GM23338 (cell line): Measurements from ENCODE around the gene INTS6L. TPM values are rescaled to one million over a fixed set of nuclear protein-coding genes. Genes with fewer than 3 reads are reported as not detected.

Experiments
- ATAC-seq: fragments of 200-7000 bp; cut with Tn5 transposase; 3 replicates; pipeline ENCODE4 v1.9.1; 2020
- DNase-seq: peaks from one replicate; pipeline ENCODE4 v3.0.0-alpha.2; 2015; ENCODE audit warnings: low spot score
- H2AFZ ChIP-seq: fragments of 200-600 bp; sonication (generic); 2 replicates; pipeline ENCODE4 v1.8.0; 2016; ENCODE audit warnings: antibody characterized with exemption, mild to moderate bottlenecking, moderate library complexity
- H3F3A ChIP-seq: fragments of 200-600 bp; sonication (generic); replicated peaks from 2 replicates; pipeline ENCODE4 v1.8.0; 2017; ENCODE audit warnings: antibody characterized with exemption, mixed run types, low read depth
- H3K27ac ChIP-seq: fragments of 200-600 bp; sonication (generic); 2 replicates; pipeline ENCODE4 v1.6.1; 2016; ENCODE audit warnings: low read depth
- H3K27me3 ChIP-seq: fragments of 200-600 bp; sonication (generic); 2 replicates; pipeline ENCODE4 v1.8.0; 2016; ENCODE audit warnings: mild to moderate bottlenecking, mixed run types, moderate library complexity; ENCODE audit not compliant: insufficient read depth
- H3K36me3 ChIP-seq: fragments of 200-600 bp; sonication (generic); 2 replicates; pipeline ENCODE4 v1.8.0; 2016; ENCODE audit warnings: mild to moderate bottlenecking; ENCODE audit not compliant: insufficient read depth
- H3K4me1 ChIP-seq: fragments of 200-600 bp; sonication (generic); 2 replicates; pipeline ENCODE4 v1.8.0; 2016; ENCODE audit warnings: mild to moderate bottlenecking, moderate library complexity; ENCODE audit not compliant: insufficient read depth
- H3K4me2 ChIP-seq: fragments of 200-600 bp; sonication (generic); 2 replicates; pipeline ENCODE4 v1.7.1; 2017; ENCODE audit warnings: mixed run types
- H3K4me3 ChIP-seq: fragments of 200-600 bp; sonication (generic); 2 replicates; pipeline ENCODE4 v1.6.1; 2016; ENCODE audit warnings: mixed run types
- H3K79me2 ChIP-seq: fragments of 200-600 bp; sonication (generic); replicated peaks from 2 replicates; pipeline ENCODE4 v1.8.0; 2017; ENCODE audit warnings: mild to moderate bottlenecking; ENCODE audit not compliant: insufficient read depth
- H3K9me2 ChIP-seq: fragments of 200-600 bp; sonication (generic); 2 replicates; pipeline ENCODE4 v1.8.0; 2017; ENCODE audit not compliant: insufficient read depth
- H4K20me1 ChIP-seq: fragments of 200-600 bp; sonication (generic); replicated peaks from 2 replicates; pipeline ENCODE4 v1.8.0; 2017; ENCODE audit warnings: mild to moderate bottlenecking; ENCODE audit not compliant: insufficient read depth
- H3K27ac Mint-ChIP-seq: 2 replicates; pipeline ENCODE4 v1.8.0; 2020; ENCODE audit warnings: inconsistent platforms, mild to moderate bottlenecking, moderate library complexity, mixed read lengths
- H3K27me3 Mint-ChIP-seq: 3 replicates; pipeline ENCODE4 v1.8.0; 2022; ENCODE audit warnings: low read depth, mild to moderate bottlenecking, moderate library complexity, mixed read lengths, inconsistent platforms; ENCODE audit not compliant: insufficient read depth, poor library complexity
- H3K36me3 Mint-ChIP-seq: 3 replicates; pipeline ENCODE4 v1.8.0; 2021; ENCODE audit warnings: low read depth, mild to moderate bottlenecking, inconsistent platforms, moderate library complexity, mixed read lengths
- H3K4me1 Mint-ChIP-seq: 3 replicates; pipeline ENCODE4 v1.8.0; 2020; ENCODE audit warnings: mild to moderate bottlenecking, inconsistent platforms, mixed read lengths
- H3K4me3 Mint-ChIP-seq: 3 replicates; pipeline ENCODE4 v1.8.0; 2021; ENCODE audit warnings: moderate library complexity, mild to moderate bottlenecking, inconsistent platforms, mixed read lengths
- H3K9me3 Mint-ChIP-seq: 3 replicates; pipeline ENCODE4 v1.8.0; 2020; ENCODE audit warnings: moderate library complexity, mild to moderate bottlenecking, inconsistent platforms, mixed read lengths
- CREB1 ChIP-seq: fragments of 250-450 bp; sonication (Bioruptor Pico); IDR thresholded peaks from 2 replicates; pipeline ENCODE4 v1.5.0; 2020; ENCODE audit warnings: low read depth, mild to moderate bottlenecking, moderate library complexity
- EZH2 ChIP-seq: fragments of 200-600 bp; sonication (generic); IDR thresholded peaks from one replicate; pipeline ENCODE4 v1.8.0; 2017; ENCODE audit warnings: antibody characterized with exemption, mild to moderate bottlenecking, low read depth; ENCODE audit not compliant: unreplicated experiment
- EZH2phosphoT487 ChIP-seq: fragments of 200-600 bp; sonication (generic); IDR thresholded peaks from one replicate; pipeline ENCODE4 v1.8.1; 2018; ENCODE audit warnings: antibody characterized with exemption; ENCODE audit not compliant: unreplicated experiment
- JUNB ChIP-seq: IDR thresholded peaks from one replicate; pipeline ENCODE4 v1.6.1; 2016; ENCODE audit warnings: antibody characterized with exemption; ENCODE audit not compliant: unreplicated experiment
- NANOG ChIP-seq: IDR thresholded peaks from 2 replicates; pipeline ENCODE4 v1.6.1; 2016; ENCODE audit warnings: antibody characterized with exemption, borderline replicate concordance
- POLR2AphosphoS5 ChIP-seq: IDR thresholded peaks from 2 replicates; pipeline ENCODE4 v1.6.1; 2016; ENCODE audit warnings: antibody characterized with exemption, low read depth
- STAT1 ChIP-seq: IDR thresholded peaks from one replicate; pipeline ENCODE4 v1.6.1; 2016; ENCODE audit warnings: antibody characterized with exemption; ENCODE audit not compliant: unreplicated experiment
- ZNF114 ChIP-seq: fragments of 250-450 bp; sonication (Bioruptor Pico); IDR thresholded peaks from 2 replicates; pipeline ENCODE4 v1.5.0; 2020; ENCODE audit warnings: mild to moderate bottlenecking, moderate library complexity
- ZNF331 ChIP-seq: fragments of 250-450 bp; sonication (Bioruptor Pico); IDR thresholded peaks from 2 replicates; pipeline ENCODE4 v1.5.0; 2020; ENCODE audit warnings: low read depth, mild to moderate bottlenecking, moderate library complexity
- polyA plus RNA-seq: library from polyadenylated mRNA; unstranded; fragments of >200 nt; fragmentation: Nextera tagmentation; extraction: Ambion mirVana; gene quantifications from 2 replicates; pipeline ENCODE4 v1.2.1, GENCODE V29; 2016
- total RNA-seq: library from RNA; depleted of rRNA; stranded (reverse); fragments of >200 nt; shearing (Covaris generic); gene quantifications from 2 replicates; pipeline ENCODE4 v1.2.3, GENCODE V29; 2014
- TF ChIP-seq, protein P1 (sequence below): fragments of 250-450 bp; sonication (Bioruptor Pico); IDR thresholded peaks from 2 replicates; pipeline ENCODE4 v1.5.0; 2020; ENCODE audit warnings: mild to moderate bottlenecking, moderate library complexity
- TF ChIP-seq, protein P2 (sequence below): IDR thresholded peaks from 2 replicates; pipeline ENCODE4 v1.6.1; 2016; ENCODE audit warnings: antibody characterized with exemption
- TF ChIP-seq, protein P3 (sequence below), 2 experiments: fragments of 200-600 bp in 1 of 2; sonication (generic) in 1 of 2; conservative IDR thresholded peaks; 2 replicates each; pipeline versions ENCODE4 v1.5.1 to v1.6.1; 2016 to 2017; ENCODE audit warnings: antibody characterized with exemption in 2 of 2, low read depth in 2 of 2, mild to moderate bottlenecking in 2 of 2, moderate library complexity in 1 of 2
- TF ChIP-seq, protein P4 (sequence below): IDR thresholded peaks from one replicate; pipeline ENCODE4 v1.6.1; 2018; ENCODE audit warnings: antibody characterized with exemption; ENCODE audit not compliant: unreplicated experiment

INTS6L gene
- total and polyA plus RNA-seq, 2 experiments from 2014 or later = 4.5 to 6.4 TPM

DNA sequence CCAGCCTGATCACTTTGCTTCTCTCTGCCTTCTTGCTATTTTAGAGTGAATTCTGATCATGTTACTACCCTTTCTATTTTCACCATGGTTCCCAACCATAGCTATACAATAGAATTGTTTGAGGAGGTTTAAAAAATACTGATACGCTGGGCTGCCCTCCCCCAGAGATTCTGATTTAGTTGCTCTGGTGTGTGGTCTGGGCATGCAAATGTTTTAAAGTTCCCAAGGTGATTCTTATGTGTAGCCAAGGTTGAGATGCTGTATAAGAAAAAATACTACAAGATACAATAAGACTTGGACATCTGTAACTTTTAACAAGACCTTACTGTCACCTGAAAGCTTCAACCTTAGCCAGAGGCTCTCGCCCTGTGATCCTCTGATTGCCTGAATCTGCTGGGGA lies 22.2 kb upstream of the INTS6L start:
- DNase-seq (no peak), ATAC-seq (no peak)
- no peaks in the 10 kb centered on the region for H3K79me2 ChIP-seq
- no peaks in the 10 kb centered on the region for H3K9me2 ChIP-seq
- H3K4me2 ChIP-seq = no peak overlapping the region
- TF ChIP-seq NANOG = no peak
- no peak for TF ChIP-seq POLR2AphosphoS5
- TF ChIP-seq ZNF331 (CRISPR knock-in tag) = no peak
- TF ChIP-seq, protein P1, sequence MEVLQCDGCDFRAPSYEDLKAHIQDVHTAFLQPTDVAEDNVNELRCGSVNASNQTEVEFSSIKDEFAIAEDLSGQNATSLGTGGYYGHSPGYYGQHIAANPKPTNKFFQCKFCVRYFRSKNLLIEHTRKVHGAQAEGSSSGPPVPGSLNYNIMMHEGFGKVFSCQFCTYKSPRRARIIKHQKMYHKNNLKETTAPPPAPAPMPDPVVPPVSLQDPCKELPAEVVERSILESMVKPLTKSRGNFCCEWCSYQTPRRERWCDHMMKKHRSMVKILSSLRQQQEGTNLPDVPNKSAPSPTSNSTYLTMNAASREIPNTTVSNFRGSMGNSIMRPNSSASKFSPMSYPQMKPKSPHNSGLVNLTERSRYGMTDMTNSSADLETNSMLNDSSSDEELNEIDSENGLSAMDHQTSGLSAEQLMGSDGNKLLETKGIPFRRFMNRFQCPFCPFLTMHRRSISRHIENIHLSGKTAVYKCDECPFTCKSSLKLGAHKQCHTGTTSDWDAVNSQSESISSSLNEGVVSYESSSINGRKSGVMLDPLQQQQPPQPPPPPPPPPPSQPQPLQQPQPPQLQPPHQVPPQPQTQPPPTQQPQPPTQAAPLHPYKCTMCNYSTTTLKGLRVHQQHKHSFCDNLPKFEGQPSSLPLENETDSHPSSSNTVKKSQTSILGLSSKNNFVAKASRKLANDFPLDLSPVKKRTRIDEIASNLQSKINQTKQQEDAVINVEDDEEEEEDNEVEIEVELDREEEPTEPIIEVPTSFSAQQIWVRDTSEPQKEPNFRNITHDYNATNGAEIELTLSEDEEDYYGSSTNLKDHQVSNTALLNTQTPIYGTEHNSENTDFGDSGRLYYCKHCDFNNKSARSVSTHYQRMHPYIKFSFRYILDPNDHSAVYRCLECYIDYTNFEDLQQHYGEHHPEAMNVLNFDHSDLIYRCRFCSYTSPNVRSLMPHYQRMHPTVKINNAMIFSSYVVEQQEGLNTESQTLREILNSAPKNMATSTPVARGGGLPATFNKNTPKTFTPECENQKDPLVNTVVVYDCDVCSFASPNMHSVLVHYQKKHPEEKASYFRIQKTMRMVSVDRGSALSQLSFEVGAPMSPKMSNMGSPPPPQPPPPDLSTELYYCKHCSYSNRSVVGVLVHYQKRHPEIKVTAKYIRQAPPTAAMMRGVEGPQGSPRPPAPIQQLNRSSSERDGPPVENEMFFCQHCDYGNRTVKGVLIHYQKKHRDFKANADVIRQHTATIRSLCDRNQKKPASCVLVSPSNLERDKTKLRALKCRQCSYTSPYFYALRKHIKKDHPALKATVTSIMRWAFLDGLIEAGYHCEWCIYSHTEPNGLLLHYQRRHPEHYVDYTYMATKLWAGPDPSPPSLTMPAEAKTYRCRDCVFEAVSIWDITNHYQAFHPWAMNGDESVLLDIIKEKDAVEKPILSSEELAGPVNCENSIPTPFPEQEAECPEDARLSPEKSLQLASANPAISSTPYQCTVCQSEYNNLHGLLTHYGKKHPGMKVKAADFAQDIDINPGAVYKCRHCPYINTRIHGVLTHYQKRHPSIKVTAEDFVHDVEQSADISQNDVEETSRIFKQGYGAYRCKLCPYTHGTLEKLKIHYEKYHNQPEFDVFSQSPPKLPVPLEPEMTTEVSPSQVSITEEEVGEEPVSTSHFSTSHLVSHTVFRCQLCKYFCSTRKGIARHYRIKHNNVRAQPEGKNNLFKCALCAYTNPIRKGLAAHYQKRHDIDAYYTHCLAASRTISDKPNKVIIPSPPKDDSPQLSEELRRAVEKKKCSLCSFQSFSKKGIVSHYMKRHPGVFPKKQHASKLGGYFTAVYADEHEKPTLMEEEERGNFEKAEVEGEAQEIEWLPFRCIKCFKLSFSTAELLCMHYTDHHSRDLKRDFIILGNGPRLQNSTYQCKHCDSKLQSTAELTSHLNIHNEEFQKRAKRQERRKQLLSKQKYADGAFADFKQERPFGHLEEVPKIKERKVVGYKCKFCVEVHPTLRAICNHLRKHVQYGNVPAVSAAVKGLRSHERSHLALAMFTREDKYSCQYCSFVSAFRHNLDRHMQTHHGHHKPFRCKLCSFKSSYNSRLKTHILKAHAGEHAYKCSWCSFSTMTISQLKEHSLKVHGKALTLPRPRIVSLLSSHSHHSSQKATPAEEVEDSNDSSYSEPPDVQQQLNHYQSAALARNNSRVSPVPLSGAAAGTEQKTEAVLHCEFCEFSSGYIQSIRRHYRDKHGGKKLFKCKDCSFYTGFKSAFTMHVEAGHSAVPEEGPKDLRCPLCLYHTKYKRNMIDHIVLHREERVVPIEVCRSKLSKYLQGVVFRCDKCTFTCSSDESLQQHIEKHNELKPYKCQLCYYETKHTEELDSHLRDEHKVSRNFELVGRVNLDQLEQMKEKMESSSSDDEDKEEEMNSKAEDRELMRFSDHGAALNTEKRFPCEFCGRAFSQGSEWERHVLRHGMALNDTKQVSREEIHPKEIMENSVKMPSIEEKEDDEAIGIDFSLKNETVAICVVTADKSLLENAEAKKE (CRISPR knock-in tag) = no peak
- TF ChIP-seq ZNF114 = no peak
- TF ChIP-seq STAT1 = no peak
- TF ChIP-seq, protein P2, sequence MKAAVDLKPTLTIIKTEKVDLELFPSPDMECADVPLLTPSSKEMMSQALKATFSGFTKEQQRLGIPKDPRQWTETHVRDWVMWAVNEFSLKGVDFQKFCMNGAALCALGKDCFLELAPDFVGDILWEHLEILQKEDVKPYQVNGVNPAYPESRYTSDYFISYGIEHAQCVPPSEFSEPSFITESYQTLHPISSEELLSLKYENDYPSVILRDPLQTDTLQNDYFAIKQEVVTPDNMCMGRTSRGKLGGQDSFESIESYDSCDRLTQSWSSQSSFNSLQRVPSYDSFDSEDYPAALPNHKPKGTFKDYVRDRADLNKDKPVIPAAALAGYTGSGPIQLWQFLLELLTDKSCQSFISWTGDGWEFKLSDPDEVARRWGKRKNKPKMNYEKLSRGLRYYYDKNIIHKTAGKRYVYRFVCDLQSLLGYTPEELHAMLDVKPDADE = no peak
- TF ChIP-seq EZH2 = no peak
- TF ChIP-seq, protein P3, sequence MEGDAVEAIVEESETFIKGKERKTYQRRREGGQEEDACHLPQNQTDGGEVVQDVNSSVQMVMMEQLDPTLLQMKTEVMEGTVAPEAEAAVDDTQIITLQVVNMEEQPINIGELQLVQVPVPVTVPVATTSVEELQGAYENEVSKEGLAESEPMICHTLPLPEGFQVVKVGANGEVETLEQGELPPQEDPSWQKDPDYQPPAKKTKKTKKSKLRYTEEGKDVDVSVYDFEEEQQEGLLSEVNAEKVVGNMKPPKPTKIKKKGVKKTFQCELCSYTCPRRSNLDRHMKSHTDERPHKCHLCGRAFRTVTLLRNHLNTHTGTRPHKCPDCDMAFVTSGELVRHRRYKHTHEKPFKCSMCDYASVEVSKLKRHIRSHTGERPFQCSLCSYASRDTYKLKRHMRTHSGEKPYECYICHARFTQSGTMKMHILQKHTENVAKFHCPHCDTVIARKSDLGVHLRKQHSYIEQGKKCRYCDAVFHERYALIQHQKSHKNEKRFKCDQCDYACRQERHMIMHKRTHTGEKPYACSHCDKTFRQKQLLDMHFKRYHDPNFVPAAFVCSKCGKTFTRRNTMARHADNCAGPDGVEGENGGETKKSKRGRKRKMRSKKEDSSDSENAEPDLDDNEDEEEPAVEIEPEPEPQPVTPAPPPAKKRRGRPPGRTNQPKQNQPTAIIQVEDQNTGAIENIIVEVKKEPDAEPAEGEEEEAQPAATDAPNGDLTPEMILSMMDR (conservative IDR thresholded peaks at IDR 0.05; ENCODE audit: low read depth in 2 of 2) = no peak
- no peak for TF ChIP-seq EZH2phosphoT487
- TF ChIP-seq JUNB = no peak
- TF ChIP-seq CREB1 (CRISPR knock-in tag) = no peak
- TF ChIP-seq, protein P4, sequence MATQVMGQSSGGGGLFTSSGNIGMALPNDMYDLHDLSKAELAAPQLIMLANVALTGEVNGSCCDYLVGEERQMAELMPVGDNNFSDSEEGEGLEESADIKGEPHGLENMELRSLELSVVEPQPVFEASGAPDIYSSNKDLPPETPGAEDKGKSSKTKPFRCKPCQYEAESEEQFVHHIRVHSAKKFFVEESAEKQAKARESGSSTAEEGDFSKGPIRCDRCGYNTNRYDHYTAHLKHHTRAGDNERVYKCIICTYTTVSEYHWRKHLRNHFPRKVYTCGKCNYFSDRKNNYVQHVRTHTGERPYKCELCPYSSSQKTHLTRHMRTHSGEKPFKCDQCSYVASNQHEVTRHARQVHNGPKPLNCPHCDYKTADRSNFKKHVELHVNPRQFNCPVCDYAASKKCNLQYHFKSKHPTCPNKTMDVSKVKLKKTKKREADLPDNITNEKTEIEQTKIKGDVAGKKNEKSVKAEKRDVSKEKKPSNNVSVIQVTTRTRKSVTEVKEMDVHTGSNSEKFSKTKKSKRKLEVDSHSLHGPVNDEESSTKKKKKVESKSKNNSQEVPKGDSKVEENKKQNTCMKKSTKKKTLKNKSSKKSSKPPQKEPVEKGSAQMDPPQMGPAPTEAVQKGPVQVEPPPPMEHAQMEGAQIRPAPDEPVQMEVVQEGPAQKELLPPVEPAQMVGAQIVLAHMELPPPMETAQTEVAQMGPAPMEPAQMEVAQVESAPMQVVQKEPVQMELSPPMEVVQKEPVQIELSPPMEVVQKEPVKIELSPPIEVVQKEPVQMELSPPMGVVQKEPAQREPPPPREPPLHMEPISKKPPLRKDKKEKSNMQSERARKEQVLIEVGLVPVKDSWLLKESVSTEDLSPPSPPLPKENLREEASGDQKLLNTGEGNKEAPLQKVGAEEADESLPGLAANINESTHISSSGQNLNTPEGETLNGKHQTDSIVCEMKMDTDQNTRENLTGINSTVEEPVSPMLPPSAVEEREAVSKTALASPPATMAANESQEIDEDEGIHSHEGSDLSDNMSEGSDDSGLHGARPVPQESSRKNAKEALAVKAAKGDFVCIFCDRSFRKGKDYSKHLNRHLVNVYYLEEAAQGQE = no peak
- no peaks in the 10 kb centered on the region for H3K36me3 ChIP-seq
- no peaks in the 10 kb centered on the region for H3K36me3 Mint-ChIP-seq
- H2AFZ ChIP-seq = no peak overlapping the region
- H3K27me3 ChIP-seq = no peaks in the 10 kb centered on the region
- no peak overlapping the region for H3K27ac ChIP-seq
- H3K4me3 ChIP-seq = no peak overlapping the region
- no peaks in the 10 kb centered on the region for H3K27me3 Mint-ChIP-seq
- H3K9me3 Mint-ChIP-seq = no peaks in the 10 kb centered on the region
- no peak overlapping the region for H3K27ac Mint-ChIP-seq
- no peaks in the 10 kb centered on the region for H3K4me1 Mint-ChIP-seq
- H3K4me1 ChIP-seq = no peaks in the 10 kb centered on the region
- no peaks in the 10 kb centered on the region for H3F3A ChIP-seq
- H4K20me1 ChIP-seq = no peaks in the 10 kb centered on the region
- H3K4me3 Mint-ChIP-seq = no peak overlapping the region
